Retinal pigment epithelial cell (primary cell): ENCODE data around the gene PFDN4.
"Not testable (repeated sequence)": the region's sequence is repeated elsewhere in the genome, so short reads cannot be mapped to it uniquely, and the experiment has no call there.

ENCODE experiments used
- DNase-seq: peaks from one replicate; pipeline ENCODE4 v3.0.0-alpha.2; 2010; ENCODE audit warnings: low read depth
- H3K4me3 ChIP-seq: 2 replicates; pipeline ENCODE4 v1.5.1; 2011; ENCODE audit warnings: mild to moderate bottlenecking, low read length, control low read depth, moderate library complexity
- CTCF ChIP-seq: conservative IDR thresholded peaks from 2 replicates; pipeline ENCODE4 v1.5.1; 2011; ENCODE audit warnings: low read depth, low read length, control low read depth, inconsistent platforms

The PFDN4 gene

GRCh38 chr20:54220722-54221121 is 12.8 kb downstream of the PFDN4 start:
- H3K4me3 ChIP-seq, result no peak overlapping the region
- no peak for DNase-seq
- TF ChIP-seq CTCF, result no peak

- no peak for DNase-seq
- no peak overlapping the region for H3K4me3 ChIP-seq
- TF ChIP-seq CTCF, result no peak
Measured at GRCh38 chr20:54221353-54221752, 13.5 kb downstream of the PFDN4 start.

- H3K4me3 ChIP-seq, result no peak overlapping the region
- no peak for TF ChIP-seq CTCF
- no peak for DNase-seq
Measured at GRCh38 chr20:54221996-54222890, 14.4 kb downstream of the PFDN4 start.

GRCh38 chr20:54223285-54223684 is 15.4 kb downstream of the PFDN4 start:
- H3K4me3 ChIP-seq, result no peak overlapping the region
- no peak for DNase-seq
- no peak for TF ChIP-seq CTCF

- H3K4me3 ChIP-seq, result no peak overlapping the region
- no peak for TF ChIP-seq CTCF
- no peak for DNase-seq
Measured at GRCh38 chr20:54223751-54224150, 15.9 kb downstream of the PFDN4 start.

- H3K4me3 ChIP-seq, DNase-seq: not testable (repeated sequence)
Measured at GRCh38 chr20:54224642-54225041, 16.8 kb downstream of the PFDN4 start.

GRCh38 chr20:54227241-54227640 is 19.4 kb downstream of the PFDN4 start:
- no peak for DNase-seq
- H3K4me3 ChIP-seq, result no peak overlapping the region
- TF ChIP-seq CTCF, result no peak
